ENCODE measurements around the gene TRIM8. TPM values are rescaled to one million over a fixed set of nuclear protein-coding genes. Genes with fewer than 3 reads are reported as not detected.

Gene TRIM8
- total RNA-seq, 1 experiment from 2014 or later: 36.3 TPM

DNA sequence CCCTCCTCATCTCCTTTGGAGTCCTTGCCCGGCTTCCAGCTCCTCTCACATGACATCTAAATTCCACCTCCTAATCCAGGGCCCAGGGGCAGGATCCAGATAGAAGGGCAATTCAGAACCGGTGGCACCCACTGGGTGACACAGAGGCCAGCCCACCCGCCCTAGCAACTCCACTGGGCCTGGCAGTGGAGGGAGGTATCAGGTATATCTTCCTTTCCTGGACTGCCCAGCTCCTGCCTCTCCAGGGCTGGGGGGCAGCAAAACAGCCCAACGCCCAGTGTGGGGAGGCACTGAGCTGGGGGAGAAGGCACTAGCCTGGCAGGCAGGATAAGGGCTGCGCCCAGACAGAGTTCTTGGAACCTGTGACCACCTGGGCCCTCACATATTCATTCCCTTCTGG lies 10.4 kb upstream of the TRIM8 start:
- Mint-ChIP-seq H3K4me3 (no peak overlapping the region), H3K9me3 (peaks cover 3% of the 10 kb centered on the region; the same call in 1 of the 2 replicates), H3K27me3 (ENCODE audit: low read depth) (peaks cover 4% of the 10 kb centered on the region; the same call in 1 of the 2 replicates), H3K4me1 (peaks cover 53% of the 10 kb centered on the region), H3K36me3 (no peaks in the 10 kb centered on the region), H3K27ac (peak overlapping the region; percentile 49; the same call in 1 of the 2 replicates)
- POLR2A ChIA-PET: no interaction called here
- no peak for TF ChIP-seq FOXJ3 (CRISPR knock-in tag; IDR thresholded peaks at IDR 0.05; ENCODE audit: borderline replicate concordance)
- TF ChIP-seq, protein P1, sequence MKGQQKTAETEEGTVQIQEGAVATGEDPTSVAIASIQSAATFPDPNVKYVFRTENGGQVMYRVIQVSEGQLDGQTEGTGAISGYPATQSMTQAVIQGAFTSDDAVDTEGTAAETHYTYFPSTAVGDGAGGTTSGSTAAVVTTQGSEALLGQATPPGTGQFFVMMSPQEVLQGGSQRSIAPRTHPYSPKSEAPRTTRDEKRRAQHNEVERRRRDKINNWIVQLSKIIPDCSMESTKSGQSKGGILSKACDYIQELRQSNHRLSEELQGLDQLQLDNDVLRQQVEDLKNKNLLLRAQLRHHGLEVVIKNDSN (CRISPR knock-in tag; IDR thresholded peaks at IDR 0.05): no peak
- TF ChIP-seq, protein P2, sequence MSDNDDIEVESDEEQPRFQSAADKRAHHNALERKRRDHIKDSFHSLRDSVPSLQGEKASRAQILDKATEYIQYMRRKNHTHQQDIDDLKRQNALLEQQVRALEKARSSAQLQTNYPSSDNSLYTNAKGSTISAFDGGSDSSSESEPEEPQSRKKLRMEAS (CRISPR knock-in tag; IDR thresholded peaks at IDR 0.05): no peak
- TF ChIP-seq, protein P3, sequence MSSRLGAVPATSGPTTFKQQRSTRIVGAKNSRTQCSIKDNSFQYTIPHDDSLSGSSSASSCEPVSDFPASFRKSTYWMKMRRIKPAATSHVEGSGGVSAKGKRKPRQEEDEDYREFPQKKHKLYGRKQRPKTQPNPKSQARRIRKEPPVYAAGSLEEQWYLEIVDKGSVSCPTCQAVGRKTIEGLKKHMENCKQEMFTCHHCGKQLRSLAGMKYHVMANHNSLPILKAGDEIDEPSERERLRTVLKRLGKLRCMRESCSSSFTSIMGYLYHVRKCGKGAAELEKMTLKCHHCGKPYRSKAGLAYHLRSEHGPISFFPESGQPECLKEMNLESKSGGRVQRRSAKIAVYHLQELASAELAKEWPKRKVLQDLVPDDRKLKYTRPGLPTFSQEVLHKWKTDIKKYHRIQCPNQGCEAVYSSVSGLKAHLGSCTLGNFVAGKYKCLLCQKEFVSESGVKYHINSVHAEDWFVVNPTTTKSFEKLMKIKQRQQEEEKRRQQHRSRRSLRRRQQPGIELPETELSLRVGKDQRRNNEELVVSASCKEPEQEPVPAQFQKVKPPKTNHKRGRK (CRISPR knock-in tag; IDR thresholded peaks at IDR 0.05; ENCODE audit: borderline replicate concordance): no peak
- DNase-seq (ENCODE audit: low spot score) (no peak), ATAC-seq (no peak)
- CTCF ChIA-PET: interaction anchor here (0.9 to 1.2 kb wide), 3 partner anchors 11 to 37 kb away, joined by 3 to 4 read pairs (median 3); partner anchors contain the start of gene TRIM8

DNA sequence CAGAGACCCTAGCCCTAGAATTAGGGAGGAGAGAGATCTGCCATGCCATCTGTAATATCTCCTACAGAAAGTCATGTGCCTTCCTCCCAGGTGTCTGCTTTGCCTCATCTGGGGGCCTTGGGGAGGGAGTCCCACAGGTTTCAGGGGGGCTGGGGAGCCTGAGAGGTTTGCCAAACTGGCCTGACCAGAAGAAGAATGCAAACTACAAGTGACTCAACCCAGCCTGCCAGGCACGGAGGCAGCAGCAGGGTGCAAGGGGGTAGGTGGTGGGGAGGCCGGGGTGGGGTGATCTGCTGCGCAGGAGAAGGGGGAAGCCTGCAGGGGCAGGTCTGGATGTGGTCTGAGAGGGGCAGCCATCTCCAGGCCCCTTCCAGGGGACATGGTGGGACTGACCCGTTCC lies 9.6 kb upstream of the TRIM8 start:
- H3K4me3 Mint-ChIP-seq: no peak overlapping the region

DNA sequence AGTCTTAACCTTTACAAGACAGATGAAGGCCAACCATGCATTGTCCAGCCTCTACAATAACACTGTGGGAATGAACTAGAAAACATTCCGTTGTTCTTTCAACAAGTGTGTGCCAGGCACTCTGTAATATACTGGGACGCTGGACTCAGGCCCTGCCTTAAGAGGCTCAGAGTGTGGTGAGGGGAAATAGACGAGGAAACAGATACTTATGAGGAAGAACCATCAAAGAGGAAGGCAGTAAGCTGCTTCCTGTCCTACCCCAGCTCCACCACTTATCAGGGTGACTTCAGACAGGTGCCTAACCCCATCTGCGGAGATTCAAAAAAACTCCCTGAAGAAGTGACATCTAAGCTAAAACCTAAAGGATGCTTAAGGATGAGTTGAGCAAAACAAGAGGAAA lies 8.9 kb upstream of the TRIM8 start:
- H3K27me3 Mint-ChIP-seq (ENCODE audit: low read depth): peaks cover 4% of the 10 kb centered on the region; the same call in 1 of the 2 replicates
- H3K9me3 Mint-ChIP-seq: peaks cover 3% of the 10 kb centered on the region; the same call in 1 of the 2 replicates
- DNase-seq (ENCODE audit: low spot score): no peak
- no peak for ATAC-seq
- ChIA-PET CTCF (no interaction called here), POLR2A (no interaction called here)
- TF ChIP-seq FOXP1 (CRISPR knock-in tag; IDR thresholded peaks at IDR 0.05; ENCODE audit: borderline replicate concordance) (no peak), SMAD3 (CRISPR knock-in tag; IDR thresholded peaks at IDR 0.05; ENCODE audit: borderline replicate concordance) (no peak), ZNF396 (CRISPR knock-in tag; IDR thresholded peaks at IDR 0.05; ENCODE audit: borderline replicate concordance) (no peak), ZNF219 (CRISPR knock-in tag; IDR thresholded peaks at IDR 0.05; ENCODE audit: borderline replicate concordance) (no peak), IRF2 (CRISPR knock-in tag; IDR thresholded peaks at IDR 0.05; ENCODE audit: borderline replicate concordance, low read depth) (no peak), TCF7 (CRISPR knock-in tag; IDR thresholded peaks at IDR 0.05; ENCODE audit: low read depth) (no peak), RELA (CRISPR knock-in tag; IDR thresholded peaks at IDR 0.05; ENCODE audit: borderline replicate concordance) (no peak), ZNF423 (CRISPR knock-in tag; IDR thresholded peaks at IDR 0.05) (no peak)
- TF ChIP-seq, protein P4, sequence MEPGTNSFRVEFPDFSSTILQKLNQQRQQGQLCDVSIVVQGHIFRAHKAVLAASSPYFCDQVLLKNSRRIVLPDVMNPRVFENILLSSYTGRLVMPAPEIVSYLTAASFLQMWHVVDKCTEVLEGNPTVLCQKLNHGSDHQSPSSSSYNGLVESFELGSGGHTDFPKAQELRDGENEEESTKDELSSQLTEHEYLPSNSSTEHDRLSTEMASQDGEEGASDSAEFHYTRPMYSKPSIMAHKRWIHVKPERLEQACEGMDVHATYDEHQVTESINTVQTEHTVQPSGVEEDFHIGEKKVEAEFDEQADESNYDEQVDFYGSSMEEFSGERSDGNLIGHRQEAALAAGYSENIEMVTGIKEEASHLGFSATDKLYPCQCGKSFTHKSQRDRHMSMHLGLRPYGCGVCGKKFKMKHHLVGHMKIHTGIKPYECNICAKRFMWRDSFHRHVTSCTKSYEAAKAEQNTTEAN (CRISPR knock-in tag; IDR thresholded peaks at IDR 0.05): no peak
- TF ChIP-seq, protein P5, sequence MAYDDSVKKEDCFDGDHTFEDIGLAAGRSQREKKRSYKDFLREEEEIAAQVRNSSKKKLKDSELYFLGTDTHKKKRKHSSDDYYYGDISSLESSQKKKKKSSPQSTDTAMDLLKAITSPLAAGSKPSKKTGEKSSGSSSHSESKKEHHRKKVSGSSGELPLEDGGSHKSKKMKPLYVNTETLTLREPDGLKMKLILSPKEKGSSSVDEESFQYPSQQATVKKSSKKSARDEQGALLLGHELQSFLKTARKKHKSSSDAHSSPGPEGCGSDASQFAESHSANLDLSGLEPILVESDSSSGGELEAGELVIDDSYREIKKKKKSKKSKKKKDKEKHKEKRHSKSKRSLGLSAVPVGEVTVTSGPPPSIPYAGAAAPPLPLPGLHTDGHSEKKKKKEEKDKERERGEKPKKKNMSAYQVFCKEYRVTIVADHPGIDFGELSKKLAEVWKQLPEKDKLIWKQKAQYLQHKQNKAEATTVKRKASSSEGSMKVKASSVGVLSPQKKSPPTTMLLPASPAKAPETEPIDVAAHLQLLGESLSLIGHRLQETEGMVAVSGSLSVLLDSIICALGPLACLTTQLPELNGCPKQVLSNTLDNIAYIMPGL (CRISPR knock-in tag; IDR thresholded peaks at IDR 0.05): no peak
- TF ChIP-seq, protein P6, sequence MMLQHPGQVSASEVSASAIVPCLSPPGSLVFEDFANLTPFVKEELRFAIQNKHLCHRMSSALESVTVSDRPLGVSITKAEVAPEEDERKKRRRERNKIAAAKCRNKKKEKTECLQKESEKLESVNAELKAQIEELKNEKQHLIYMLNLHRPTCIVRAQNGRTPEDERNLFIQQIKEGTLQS (CRISPR knock-in tag; conservative IDR thresholded peaks at IDR 0.05): no peak
- H3K36me3 Mint-ChIP-seq: no peaks in the 10 kb centered on the region
- no peak overlapping the region for H3K4me3 Mint-ChIP-seq
- peak overlapping the region; percentile 31; the same call in 1 of the 2 replicates for H3K27ac Mint-ChIP-seq
- peaks cover 38% of the 10 kb centered on the region for H3K4me1 Mint-ChIP-seq

More for the DNA sequence above, 9.6 kb upstream of the TRIM8 start:
- DNase-seq (ENCODE audit: low spot score) (no peak), ATAC-seq (no peak)
- peaks cover 44% of the 10 kb centered on the region for H3K4me1 Mint-ChIP-seq
- no peaks in the 10 kb centered on the region for H3K36me3 Mint-ChIP-seq
- TF ChIP-seq, protein P7, sequence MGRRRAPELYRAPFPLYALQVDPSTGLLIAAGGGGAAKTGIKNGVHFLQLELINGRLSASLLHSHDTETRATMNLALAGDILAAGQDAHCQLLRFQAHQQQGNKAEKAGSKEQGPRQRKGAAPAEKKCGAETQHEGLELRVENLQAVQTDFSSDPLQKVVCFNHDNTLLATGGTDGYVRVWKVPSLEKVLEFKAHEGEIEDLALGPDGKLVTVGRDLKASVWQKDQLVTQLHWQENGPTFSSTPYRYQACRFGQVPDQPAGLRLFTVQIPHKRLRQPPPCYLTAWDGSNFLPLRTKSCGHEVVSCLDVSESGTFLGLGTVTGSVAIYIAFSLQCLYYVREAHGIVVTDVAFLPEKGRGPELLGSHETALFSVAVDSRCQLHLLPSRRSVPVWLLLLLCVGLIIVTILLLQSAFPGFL (CRISPR knock-in tag; IDR thresholded peaks at IDR 0.05; ENCODE audit: borderline replicate concordance): no peak
- TF ChIP-seq JUN (CRISPR knock-in tag; IDR thresholded peaks at IDR 0.05) (no peak), ETV6 (CRISPR knock-in tag; IDR thresholded peaks at IDR 0.05) (no peak), ZNF671 (CRISPR knock-in tag; IDR thresholded peaks at IDR 0.05) (no peak), EMX1 (CRISPR knock-in tag; IDR thresholded peaks at IDR 0.05) (no peak), CREB1 (CRISPR knock-in tag; IDR thresholded peaks at IDR 0.05) (no peak)
- TF ChIP-seq, protein P5 (CRISPR knock-in tag; IDR thresholded peaks at IDR 0.05): no peak
- TF ChIP-seq, protein P8, sequence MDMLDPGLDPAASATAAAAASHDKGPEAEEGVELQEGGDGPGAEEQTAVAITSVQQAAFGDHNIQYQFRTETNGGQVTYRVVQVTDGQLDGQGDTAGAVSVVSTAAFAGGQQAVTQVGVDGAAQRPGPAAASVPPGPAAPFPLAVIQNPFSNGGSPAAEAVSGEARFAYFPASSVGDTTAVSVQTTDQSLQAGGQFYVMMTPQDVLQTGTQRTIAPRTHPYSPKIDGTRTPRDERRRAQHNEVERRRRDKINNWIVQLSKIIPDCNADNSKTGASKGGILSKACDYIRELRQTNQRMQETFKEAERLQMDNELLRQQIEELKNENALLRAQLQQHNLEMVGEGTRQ (CRISPR knock-in tag; IDR thresholded peaks at IDR 0.05): no peak
- H3K9me3 Mint-ChIP-seq: peaks cover 3% of the 10 kb centered on the region; the same call in 1 of the 2 replicates
- POLR2A ChIA-PET: no interaction called here
- peaks cover 4% of the 10 kb centered on the region; the same call in 1 of the 2 replicates for H3K27me3 Mint-ChIP-seq (ENCODE audit: low read depth)
- CTCF ChIA-PET: no interaction called here
- H3K27ac Mint-ChIP-seq: no peak overlapping the region

Measured in WTC11 (cell line).